Activated CD8-positive, alpha-beta T cell treated with anti-CD3 and anti-CD28 coated beads, Interleukin-2, amount 10 ng/mL, durations not matched to agents 7 days and 5 days (primary cell): Measurements from ENCODE around the gene FIGNL2. TPM values are rescaled to one million over a fixed set of nuclear protein-coding genes. Genes with fewer than 3 reads are reported as not detected.

Source experiments
- ATAC-seq: fragments of 150-1000 bp; cut with Tn5 transposase; one replicate; pipeline ENCODE4 v1.10.0; 2021; ENCODE audit warnings: moderate library complexity
- CTCF ChIA-PET: fragments of 350-600 bp; sonication (Branson Sonifier 250); formaldehyde crosslinking; loops from one replicate; lab custom pipeline; 2021; ENCODE audit warnings: antibody characterized with exemption; lab: Charles Lee
- POLR2A ChIA-PET: fragments of 350-600 bp; sonication (Branson Sonifier 250); formaldehyde crosslinking; loops from one replicate; lab custom pipeline; 2021; ENCODE audit warnings: antibody characterized with exemption; lab: Charles Lee
- DNase-seq: peaks from one replicate; pipeline ENCODE4 v3.0.0-alpha.2; 2020
- H3K27ac Mint-ChIP-seq: one replicate; pipeline ENCODE4 v1.8.0; 2021; ENCODE audit warnings: mild to moderate bottlenecking, mixed read lengths
- H3K27me3 Mint-ChIP-seq: one replicate; pipeline ENCODE4 v1.8.0; 2021; ENCODE audit warnings: low read depth, mixed read lengths
- H3K36me3 Mint-ChIP-seq: one replicate; pipeline ENCODE4 v1.8.0; 2021; ENCODE audit warnings: low read depth, mixed read lengths
- H3K4me1 Mint-ChIP-seq: one replicate; pipeline ENCODE4 v1.8.0; 2021; ENCODE audit warnings: low read depth, mixed read lengths
- H3K4me3 Mint-ChIP-seq: one replicate; pipeline ENCODE4 v1.8.0; 2021; ENCODE audit warnings: mild to moderate bottlenecking, mixed read lengths
- H3K9me3 Mint-ChIP-seq: one replicate; pipeline ENCODE4 v1.8.0; 2022; ENCODE audit warnings: mixed read lengths; ENCODE audit not compliant: insufficient read depth
- total RNA-seq, 2 experiments: library from RNA; stranded (reverse); gene quantifications; one replicate each; pipeline ENCODE4 v1.2.3, GENCODE V29; 2021

Gene FIGNL2
- total RNA-seq, 2 experiments from 2014 or later = 0.32 to 0.37 TPM

GRCh38 chr12:51872689-51872981 is 24.1 kb upstream of the FIGNL2 start:
- H3K36me3 Mint-ChIP-seq = no peaks in the 10 kb centered on the region
- peaks cover 12% of the 10 kb centered on the region for H3K4me1 Mint-ChIP-seq
- ChIA-PET POLR2A (no interaction called here), CTCF (no interaction called here)
- DNase-seq (no peak), ATAC-seq (no peak)
- no peak overlapping the region for H3K27ac Mint-ChIP-seq
- H3K4me3 Mint-ChIP-seq = no peak overlapping the region
- H3K9me3 Mint-ChIP-seq = no peaks in the 10 kb centered on the region
- H3K27me3 Mint-ChIP-seq = peaks cover 33% of the 10 kb centered on the region

- peaks cover 39% of the 10 kb centered on the region for H3K27me3 Mint-ChIP-seq
- H3K4me3 Mint-ChIP-seq = no peak overlapping the region
- H3K36me3 Mint-ChIP-seq = no peaks in the 10 kb centered on the region
- peaks cover 12% of the 10 kb centered on the region for H3K4me1 Mint-ChIP-seq
- H3K9me3 Mint-ChIP-seq = no peaks in the 10 kb centered on the region
- ChIA-PET CTCF (interaction anchor here (1.0 to 1.3 kb wide), 2 partner anchors 27 to 153 kb away, joined by 3 read pairs; no protein-coding TSS in a partner anchor), POLR2A (no interaction called here)
- H3K27ac Mint-ChIP-seq = no peak overlapping the region
- ATAC-seq = no peak
- no peak for DNase-seq
Measured at GRCh38 chr12:51871918-51872688, 23.6 kb upstream of the FIGNL2 start.

DNA sequence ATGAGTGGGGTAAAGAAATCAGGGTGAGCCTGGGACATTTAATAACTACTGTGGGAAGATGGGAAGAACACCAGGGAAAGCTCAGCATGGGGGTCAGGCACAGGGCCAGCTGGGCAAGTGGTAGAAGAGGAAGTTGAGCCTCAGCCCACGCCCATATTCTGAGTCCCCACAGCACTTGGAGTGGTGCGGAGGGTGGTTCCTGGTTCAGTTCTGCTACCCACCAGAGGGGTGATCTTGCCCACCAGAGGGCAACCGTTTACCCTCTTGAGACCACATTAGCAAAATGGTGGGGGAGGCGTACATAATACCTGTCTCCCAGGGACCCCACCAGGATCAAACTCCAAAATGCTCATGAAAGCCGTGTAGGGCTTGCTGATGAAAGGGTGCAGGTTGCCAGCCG is 22.6 kb upstream of the FIGNL2 start:
- CTCF ChIA-PET = interaction anchor here (0.6 to 1.8 kb wide), 3 partner anchors 9 to 57 kb away, joined by 3 to 7 read pairs (median 3); no protein-coding TSS in a partner anchor
- H3K27me3 Mint-ChIP-seq = peaks cover 41% of the 10 kb centered on the region
- peaks cover 12% of the 10 kb centered on the region for H3K4me1 Mint-ChIP-seq
- no peaks in the 10 kb centered on the region for H3K9me3 Mint-ChIP-seq
- no peak overlapping the region for H3K27ac Mint-ChIP-seq
- no peak for ATAC-seq
- POLR2A ChIA-PET = no interaction called here
- H3K4me3 Mint-ChIP-seq = no peak overlapping the region
- no peak for DNase-seq
- no peaks in the 10 kb centered on the region for H3K36me3 Mint-ChIP-seq

DNA sequence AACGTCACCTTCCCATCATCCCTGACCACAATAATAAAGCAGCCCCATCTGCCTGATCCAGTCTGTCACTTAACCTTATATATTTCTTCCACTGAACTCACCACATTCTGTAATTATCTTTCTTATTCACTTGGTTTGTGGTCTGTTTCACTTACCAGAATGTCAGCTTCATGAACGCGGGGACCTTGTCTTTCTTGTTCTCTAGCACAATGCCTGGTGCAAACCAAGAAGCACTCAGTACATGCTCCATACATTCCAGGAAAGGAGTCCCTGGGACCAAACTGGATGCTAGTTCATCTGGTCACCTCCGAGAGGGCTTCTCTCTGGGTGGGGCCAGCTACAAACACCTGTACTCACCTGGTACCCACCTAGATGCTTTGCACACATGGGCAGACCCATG is 22.0 kb upstream of the FIGNL2 start:
- no peaks in the 10 kb centered on the region for H3K36me3 Mint-ChIP-seq
- no peak overlapping the region for H3K27ac Mint-ChIP-seq
- CTCF ChIA-PET = interaction anchor here (0.6 to 1.8 kb wide), 3 partner anchors 10 to 57 kb away, joined by 3 to 7 read pairs (median 6); no protein-coding TSS in a partner anchor
- ATAC-seq (no peak), DNase-seq (no peak)
- peaks cover 42% of the 10 kb centered on the region for H3K27me3 Mint-ChIP-seq
- peaks cover 12% of the 10 kb centered on the region for H3K4me1 Mint-ChIP-seq
- POLR2A ChIA-PET = no interaction called here
- no peak overlapping the region for H3K4me3 Mint-ChIP-seq
- no peaks in the 10 kb centered on the region for H3K9me3 Mint-ChIP-seq

DNA sequence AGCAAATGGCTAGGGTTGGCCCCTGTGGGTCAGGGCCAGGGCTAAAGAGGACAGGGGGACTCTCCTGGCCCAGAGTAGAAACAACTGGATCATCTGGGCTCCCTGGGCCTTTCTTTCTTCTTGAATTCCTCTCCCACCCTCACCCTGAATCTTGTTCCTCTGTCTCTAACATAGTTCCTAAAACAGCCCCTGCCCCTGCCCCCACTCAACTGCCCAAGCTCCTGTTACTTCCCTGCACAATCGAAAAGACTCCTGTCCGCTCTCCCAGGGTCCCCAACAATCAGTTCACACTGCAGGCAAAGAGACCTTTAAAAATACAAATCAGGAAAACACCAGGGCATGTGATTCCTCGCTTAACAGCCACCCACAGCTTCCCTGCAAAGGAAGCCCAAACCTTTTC is 21.4 kb upstream of the FIGNL2 start:
- Mint-ChIP-seq H3K4me1 (peaks cover 12% of the 10 kb centered on the region), H3K27ac (no peak overlapping the region), H3K9me3 (no peaks in the 10 kb centered on the region), H3K27me3 (peaks cover 47% of the 10 kb centered on the region), H3K36me3 (no peaks in the 10 kb centered on the region), H3K4me3 (no peak overlapping the region)
- ChIA-PET CTCF (interaction anchor here (0.9 to 1.8 kb wide), 2 partner anchors 49 to 56 kb away, joined by 6 to 7 read pairs; no protein-coding TSS in a partner anchor), POLR2A (no interaction called here)
- no peak for DNase-seq
- no peak for ATAC-seq

DNA sequence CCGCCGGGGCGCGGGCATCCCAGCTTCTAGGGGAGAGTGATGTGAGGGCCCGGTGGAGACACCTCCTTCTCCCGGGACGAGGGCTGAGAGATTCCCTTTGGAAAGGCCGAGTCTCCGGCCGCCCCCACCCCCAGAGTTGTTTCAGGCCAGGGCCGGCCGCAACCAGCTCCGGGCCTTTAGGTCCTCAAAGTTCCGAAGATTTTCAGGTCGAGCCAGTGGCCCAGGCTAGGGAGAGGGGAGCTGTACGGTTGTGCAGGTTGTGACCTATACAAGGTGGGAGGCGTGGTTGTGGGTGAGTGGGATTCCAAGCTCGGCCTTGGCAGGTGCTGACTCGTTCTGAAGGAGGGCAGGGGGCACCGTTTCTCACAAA is 21.0 kb upstream of the FIGNL2 start:
- Mint-ChIP-seq H3K27ac (no peak overlapping the region), H3K27me3 (peaks cover 51% of the 10 kb centered on the region), H3K4me1 (peaks cover 14% of the 10 kb centered on the region), H3K4me3 (no peak overlapping the region), H3K36me3 (no peaks in the 10 kb centered on the region), H3K9me3 (no peaks in the 10 kb centered on the region)
- no peak for ATAC-seq
- CTCF ChIA-PET = interaction anchor here (1.8 kb wide), 1 partner anchor 56 kb away, joined by 7 read pairs; no protein-coding TSS in a partner anchor
- POLR2A ChIA-PET = no interaction called here
- no peak for DNase-seq

- Mint-ChIP-seq H3K4me1 (peaks cover 16% of the 10 kb centered on the region), H3K9me3 (no peaks in the 10 kb centered on the region), H3K36me3 (no peaks in the 10 kb centered on the region), H3K27me3 (peaks cover 52% of the 10 kb centered on the region), H3K4me3 (no peak overlapping the region), H3K27ac (no peak overlapping the region)
- DNase-seq (no peak), ATAC-seq (no peak)
- ChIA-PET CTCF (interaction anchor here (1.8 kb wide), 1 partner anchor 55 kb away, joined by 7 read pairs; no protein-coding TSS in a partner anchor), POLR2A (no interaction called here)
Measured at GRCh38 chr12:51868821-51869495, 20.4 kb upstream of the FIGNL2 start.

DNA sequence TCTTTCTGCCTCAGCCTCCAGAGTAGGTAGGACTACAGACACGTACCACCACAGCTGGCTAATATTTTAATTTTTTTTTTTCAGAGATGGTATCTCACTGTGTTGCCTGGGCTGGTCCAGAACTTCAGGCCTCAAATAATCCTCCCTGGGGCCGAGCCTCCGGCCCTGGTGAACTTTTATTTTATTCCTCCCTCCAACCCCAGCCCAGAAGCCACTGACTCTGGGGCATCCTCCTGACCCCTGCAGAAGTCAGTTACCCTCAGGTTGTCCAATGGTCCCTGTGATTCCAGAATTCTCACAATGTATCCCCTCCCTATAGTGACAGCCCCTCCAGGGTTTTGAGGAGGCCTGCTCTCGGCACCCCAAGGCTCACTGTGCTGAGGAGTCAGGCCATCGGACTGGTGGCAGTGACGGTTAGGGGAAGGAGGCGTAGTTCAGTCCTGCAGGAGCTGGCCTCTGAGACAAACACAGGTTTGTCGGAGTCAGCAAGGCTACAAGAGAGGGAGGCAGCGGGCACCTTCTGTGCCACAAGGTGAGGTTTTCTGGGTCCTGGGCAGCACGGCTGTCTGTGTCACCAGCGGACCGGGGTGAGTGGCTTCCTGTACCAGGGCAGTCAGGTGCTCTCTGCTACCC is 19.4 kb upstream of the FIGNL2 start:
- ChIA-PET POLR2A (interaction anchor here (0.6 kb wide), 1 partner anchor 43 kb away, joined by 4 read pairs; no protein-coding TSS in a partner anchor), CTCF (no interaction called here)
- Mint-ChIP-seq H3K4me3 (no peak overlapping the region), H3K4me1 (peaks cover 21% of the 10 kb centered on the region), H3K9me3 (no peaks in the 10 kb centered on the region), H3K36me3 (no peaks in the 10 kb centered on the region), H3K27ac (no peak overlapping the region), H3K27me3 (peaks cover 59% of the 10 kb centered on the region)
- no peak for ATAC-seq
- no peak for DNase-seq

- no peak for ATAC-seq
- peaks cover 21% of the 10 kb centered on the region for H3K4me1 Mint-ChIP-seq
- POLR2A ChIA-PET = interaction anchor here (0.6 kb wide), 1 partner anchor 43 kb away, joined by 4 read pairs; no protein-coding TSS in a partner anchor
Measured at GRCh38 chr12:51867371-51867770, 18.9 kb upstream of the FIGNL2 start.

GRCh38 chr12:51866762-51867161 is 18.2 kb upstream of the FIGNL2 start:
- POLR2A ChIA-PET = no interaction called here
- CTCF ChIA-PET = interaction anchor here (0.6 kb wide), 1 partner anchor 202 kb away, joined by 3 read pairs; no protein-coding TSS in a partner anchor
- Mint-ChIP-seq H3K27ac (no peak overlapping the region), H3K4me1 (peaks cover 21% of the 10 kb centered on the region), H3K9me3 (no peaks in the 10 kb centered on the region), H3K4me3 (no peak overlapping the region), H3K36me3 (no peaks in the 10 kb centered on the region), H3K27me3 (peaks cover 67% of the 10 kb centered on the region)
- ATAC-seq (no peak), DNase-seq (no peak)

More at GRCh38 chr12:51867371-51867770, 18.9 kb upstream of the FIGNL2 start:
- Mint-ChIP-seq H3K27ac (no peak overlapping the region), H3K9me3 (no peaks in the 10 kb centered on the region), H3K4me3 (no peak overlapping the region), H3K27me3 (peaks cover 63% of the 10 kb centered on the region), H3K36me3 (no peaks in the 10 kb centered on the region)
- CTCF ChIA-PET = no interaction called here
- no peak for DNase-seq

GRCh38 chr12:51866324-51866723 is 17.8 kb upstream of the FIGNL2 start:
- no peak for ATAC-seq
- no peaks in the 10 kb centered on the region for H3K36me3 Mint-ChIP-seq
- POLR2A ChIA-PET = no interaction called here
- H3K27ac Mint-ChIP-seq = no peak overlapping the region
- H3K9me3 Mint-ChIP-seq = no peaks in the 10 kb centered on the region
- DNase-seq = no peak
- H3K27me3 Mint-ChIP-seq = peaks cover 70% of the 10 kb centered on the region
- H3K4me1 Mint-ChIP-seq = peaks cover 21% of the 10 kb centered on the region
- CTCF ChIA-PET = interaction anchor here (0.6 kb wide), 1 partner anchor 203 kb away, joined by 3 read pairs; no protein-coding TSS in a partner anchor
- no peak overlapping the region for H3K4me3 Mint-ChIP-seq
